PFSK-1 (cell line): ENCODE data around the gene HMOX2.

ENCODE experiments used
- POLR2AphosphoS5 ChIP-seq: IDR thresholded peaks from 2 replicates; pipeline ENCODE4 v1.6.1; 2012; ENCODE audit warnings: low read depth, mild to moderate bottlenecking, control low read depth, low read length, moderate library complexity
- TAF1 ChIP-seq: IDR thresholded peaks from 2 replicates; pipeline ENCODE4 v1.6.1; 2012; ENCODE audit warnings: low read length, control low read depth, borderline replicate concordance; ENCODE audit not compliant: insufficient read depth

DNA sequence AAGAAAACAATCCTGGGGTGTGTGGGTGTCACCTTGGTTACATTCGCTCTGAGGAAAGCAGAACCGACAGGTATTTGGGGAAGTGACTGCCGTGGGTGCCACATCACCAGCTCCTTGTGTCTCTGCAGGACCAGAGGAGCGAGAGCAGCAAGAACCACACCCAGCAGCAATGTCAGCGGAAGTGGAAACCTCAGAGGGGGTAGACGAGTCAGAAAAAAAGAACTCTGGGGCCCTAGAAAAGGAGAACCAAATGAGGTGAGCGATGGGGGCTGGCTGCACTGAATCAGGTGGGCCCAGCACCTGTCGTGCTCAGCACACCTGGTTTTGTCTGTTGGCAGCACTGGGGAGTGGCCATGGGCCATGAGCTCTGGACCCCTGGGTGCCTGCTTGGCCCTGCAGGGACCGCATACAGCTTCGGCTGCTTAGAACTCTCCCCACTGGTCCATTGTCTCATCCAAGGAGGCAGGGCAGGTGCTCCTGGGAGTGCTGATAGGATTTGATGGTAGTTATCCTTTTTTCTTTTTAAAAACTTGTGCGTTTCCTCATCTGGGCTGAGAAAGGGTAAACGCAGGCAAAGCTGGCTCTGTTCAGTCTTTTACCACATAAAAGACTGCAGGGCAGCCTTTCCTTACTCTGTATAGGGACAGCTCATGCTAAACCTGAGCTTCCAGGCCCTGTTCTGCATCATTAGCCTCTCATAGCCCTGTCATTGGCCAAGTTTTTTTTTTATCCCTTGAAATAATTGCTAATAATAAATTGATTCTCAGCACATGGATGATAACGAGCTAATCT, 29.4 kb downstream of the HMOX2 start:
- no peak for TF ChIP-seq POLR2AphosphoS5
- TF ChIP-seq TAF1: no peak
